Vagina (tissue), 2 donors: ENCODE measurements around the gene DERL3. TPM values are rescaled to one million over a fixed set of nuclear protein-coding genes. Genes with fewer than 3 reads are reported as not detected.

ENCODE experiments used
- DNase-seq, 2 donors: peaks; one replicate each; pipeline ENCODE4 v3.0.0-alpha.2; 2017; ENCODE audit errors: extremely low spot score in 2 of 2
- H3K27ac ChIP-seq: fragments of 200-600 bp; sonication (generic); one replicate; pipeline ENCODE4 v1.5.1; 2019
- H3K27me3 ChIP-seq: fragments of 200-600 bp; sonication (generic); one replicate; pipeline ENCODE4 v1.5.1; 2019
- H3K36me3 ChIP-seq, 2 donors: fragments of 200-600 bp; sonication (generic); one replicate each; pipeline ENCODE4 v1.5.1; 2017 to 2019
- H3K4me1 ChIP-seq: fragments of 200-600 bp; sonication (generic); one replicate; pipeline ENCODE4 v1.5.1; 2019
- H3K4me3 ChIP-seq, 2 donors: fragments of 200-600 bp; sonication (generic); 1 replicate in 1 of 2; 2 replicates in 1 of 2; pipeline ENCODE4 v1.5.1; 2016 to 2019
- H3K9me3 ChIP-seq: fragments of 200-600 bp; sonication (generic); one replicate; pipeline ENCODE4 v1.5.1; 2019
- CTCF ChIP-seq, 3 experiments: fragments of 450-650 bp in 2 of 3; fragments of 200-600 bp in 1 of 3; sonication (generic) in 1 of 3; IDR thresholded peaks; one replicate each; pipeline ENCODE4 v1.5.1; 2017 to 2019; ENCODE audit warnings: antibody characterized with exemption in 3 of 3, mild to moderate bottlenecking in 2 of 3, moderate library complexity in 2 of 3
- POLR2A ChIP-seq, 2 donors: fragments of 450-650 bp; IDR thresholded peaks; one replicate each; pipeline ENCODE4 v1.6.1; 2017; ENCODE audit warnings: antibody characterized with exemption in 2 of 2, mild to moderate bottlenecking in 2 of 2, moderate library complexity in 2 of 2
- POLR2AphosphoS5 ChIP-seq, 2 donors: sonication (generic); formaldehyde crosslinking; IDR thresholded peaks; one replicate each; pipeline ENCODE4 v1.9.0; 2017; ENCODE audit warnings: antibody characterized with exemption in 2 of 2, mild to moderate bottlenecking in 2 of 2, low read depth in 1 of 2; ENCODE audit not compliant: insufficient read depth in 1 of 2
- intact Hi-C: fragments of 100-400 bp; cut with DNase I; formaldehyde crosslinking; loops from one replicate; pipeline ENCODE4 v1.15.1; 2023
- total RNA-seq: library from RNA; depleted of rRNA; stranded (reverse); fragments of >200 nt; gene quantifications from one replicate; pipeline ENCODE4 v1.2.3, GENCODE V29; 2016

The DERL3 gene
- total RNA-seq, 1 donor from 2014 or later, result 0.25 TPM

GRCh38 chr22:23812378-23812777 is 26.4 kb downstream of the DERL3 start:
- DNase-seq, result no peak
- intact Hi-C loops, result no loop called here

DNA sequence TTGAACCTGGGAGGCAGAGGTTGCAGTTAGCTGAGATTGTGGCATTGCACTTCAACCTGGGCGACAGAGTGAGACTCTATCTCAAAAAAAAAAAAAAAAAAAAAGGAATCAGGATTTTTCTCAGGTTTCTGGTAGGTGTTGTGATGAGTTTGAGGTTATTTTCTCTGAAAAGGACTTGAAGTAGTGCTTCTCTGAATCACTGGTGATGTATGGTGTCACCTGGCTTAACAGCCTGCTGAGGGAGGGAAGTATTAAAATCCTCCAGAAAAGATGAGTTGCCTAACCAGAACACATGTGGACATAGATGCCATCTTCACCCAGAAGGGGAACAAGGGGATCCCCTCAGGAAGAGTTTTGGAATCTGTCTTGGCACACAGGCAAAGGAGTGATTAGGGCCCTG is 32.0 kb downstream of the DERL3 start:
- no peak overlapping the region for H3K4me3 ChIP-seq
- intact Hi-C loops, result no loop called here
- DNase-seq, result no peak
- TF ChIP-seq CTCF (IDR thresholded peaks at IDR 0.05) (no peak), POLR2A (IDR thresholded peaks at IDR 0.05) (no peak), POLR2AphosphoS5 (IDR thresholded peaks at IDR 0.05; ENCODE audit: insufficient read depth in 1 of 2, low read depth in 1 of 2) (no peak)
- H3K27ac ChIP-seq, result no peak overlapping the region
- H3K36me3 ChIP-seq, result peaks cover 0 to 52% of the 10 kb centered on the region in 2 donors
- no peaks in the 10 kb centered on the region for H3K4me1 ChIP-seq
- H3K27me3 ChIP-seq, result no peaks in the 10 kb centered on the region
- no peaks in the 10 kb centered on the region for H3K9me3 ChIP-seq

More at GRCh38 chr22:23812378-23812777, 26.4 kb downstream of the DERL3 start:
- H3K4me1 ChIP-seq, result no peaks in the 10 kb centered on the region
- no peak overlapping the region for H3K27ac ChIP-seq
- TF ChIP-seq POLR2A (IDR thresholded peaks at IDR 0.05), result no peak
- no peak for TF ChIP-seq POLR2AphosphoS5 (IDR thresholded peaks at IDR 0.05; ENCODE audit: insufficient read depth in 1 of 2, low read depth in 1 of 2)
- no peak for TF ChIP-seq CTCF (IDR thresholded peaks at IDR 0.05)
- no peak overlapping the region for H3K4me3 ChIP-seq
- H3K9me3 ChIP-seq, result no peaks in the 10 kb centered on the region
- H3K27me3 ChIP-seq, result no peaks in the 10 kb centered on the region
- H3K36me3 ChIP-seq, result peaks cover 0 to 40% of the 10 kb centered on the region in 2 donors

DNA sequence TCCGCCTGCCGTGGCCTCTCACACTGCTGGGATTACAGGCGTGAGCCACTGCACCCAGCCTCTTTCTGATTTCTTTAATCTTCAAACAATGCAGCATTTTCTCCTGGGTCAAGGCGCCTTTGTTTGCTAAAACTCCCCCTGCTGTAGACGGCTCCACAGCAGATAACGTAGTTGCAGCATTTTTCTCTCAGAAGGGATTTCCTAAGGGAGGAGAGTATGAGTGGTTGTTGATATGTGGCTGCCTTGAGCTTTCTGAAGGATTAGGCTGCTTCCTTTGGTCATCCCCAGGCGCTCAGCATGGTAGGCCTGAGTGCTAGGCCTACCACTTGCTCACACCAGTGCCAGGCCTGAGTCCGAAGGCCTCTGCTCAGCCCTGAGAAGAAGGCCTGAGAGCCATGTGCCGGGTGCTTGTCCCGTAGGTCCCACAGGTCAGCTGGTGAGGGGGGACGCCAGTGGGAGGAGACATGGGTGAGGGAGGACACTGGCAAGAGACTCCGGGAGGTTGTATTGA is 34.0 kb downstream of the DERL3 start:
- TF ChIP-seq CTCF (IDR thresholded peaks at IDR 0.05), result no peak
- no peak for TF ChIP-seq POLR2AphosphoS5 (IDR thresholded peaks at IDR 0.05; ENCODE audit: insufficient read depth in 1 of 2, low read depth in 1 of 2)
- TF ChIP-seq POLR2A (IDR thresholded peaks at IDR 0.05), result no peak
- Histone ChIP-seq H3K27ac (no peak overlapping the region), H3K27me3 (no peaks in the 10 kb centered on the region), H3K9me3 (no peaks in the 10 kb centered on the region), H3K4me1 (no peaks in the 10 kb centered on the region), H3K4me3 (no peak overlapping the region), H3K36me3 (peaks cover 0 to 62% of the 10 kb centered on the region in 2 donors)
- no peak for DNase-seq
- intact Hi-C loops, result no loop called here

DNA sequence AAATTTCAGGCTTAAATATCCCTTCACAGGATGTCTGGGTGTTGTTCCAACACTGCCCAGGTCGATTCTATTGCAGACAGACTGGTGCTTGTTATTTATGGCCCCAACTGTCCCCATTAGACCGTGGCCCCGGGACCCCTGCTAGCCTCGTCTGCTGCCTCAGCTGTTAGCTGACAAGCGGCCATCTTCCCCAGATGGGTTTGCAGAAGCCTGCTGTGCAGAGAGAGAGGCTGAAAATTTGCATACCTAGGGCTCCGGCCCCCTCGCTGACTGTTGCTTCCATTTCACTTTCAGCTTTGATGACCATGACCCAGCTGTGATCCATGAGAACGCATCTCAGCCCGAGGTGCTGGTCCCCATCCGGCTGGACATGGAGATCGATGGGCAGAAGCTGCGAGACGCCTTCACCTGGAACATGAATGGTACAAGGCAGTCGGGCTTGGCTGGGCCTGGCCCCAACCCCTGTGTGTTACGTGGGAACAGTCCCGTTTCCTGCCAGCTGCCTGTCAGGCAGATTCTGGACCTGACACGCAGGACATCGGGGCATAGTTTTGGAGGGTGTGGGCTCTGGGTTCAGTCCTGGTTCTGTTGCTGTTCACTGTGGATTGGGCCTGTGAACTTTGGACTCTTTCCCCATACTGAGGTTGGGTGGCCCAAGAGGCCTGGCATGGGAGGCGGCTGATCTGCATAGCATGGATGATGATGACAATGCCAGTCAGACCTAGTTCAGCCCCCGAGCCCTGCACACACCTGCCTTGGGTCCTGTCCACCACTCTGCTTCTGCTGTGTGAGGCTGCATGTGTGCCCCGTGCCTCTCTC is 35.6 kb downstream of the DERL3 start:
- TF ChIP-seq POLR2A (IDR thresholded peaks at IDR 0.05), result no peak
- no peak for TF ChIP-seq POLR2AphosphoS5 (IDR thresholded peaks at IDR 0.05; ENCODE audit: insufficient read depth in 1 of 2, low read depth in 1 of 2)
- no peak for TF ChIP-seq CTCF (IDR thresholded peaks at IDR 0.05)
- Histone ChIP-seq H3K36me3 (peaks cover 0 to 68% of the 10 kb centered on the region in 2 donors), H3K4me3 (no peak overlapping the region), H3K4me1 (no peaks in the 10 kb centered on the region), H3K27me3 (no peaks in the 10 kb centered on the region), H3K27ac (no peak overlapping the region), H3K9me3 (no peaks in the 10 kb centered on the region)
- DNase-seq, result no peak
- intact Hi-C loops, result no loop called here

- H3K27me3 ChIP-seq, result no peaks in the 10 kb centered on the region
- H3K27ac ChIP-seq, result no peak overlapping the region
- peaks cover 0 to 74% of the 10 kb centered on the region in 2 donors for H3K36me3 ChIP-seq
- H3K4me1 ChIP-seq, result no peaks in the 10 kb centered on the region
- H3K4me3 ChIP-seq, result no peak overlapping the region
- intact Hi-C loops, result no loop called here
- TF ChIP-seq POLR2AphosphoS5 (IDR thresholded peaks at IDR 0.05; ENCODE audit: insufficient read depth in 1 of 2, low read depth in 1 of 2), result no peak
- TF ChIP-seq CTCF (IDR thresholded peaks at IDR 0.05), result no peak
- TF ChIP-seq POLR2A (IDR thresholded peaks at IDR 0.05), result no peak
- no peak for DNase-seq
- H3K9me3 ChIP-seq, result no peaks in the 10 kb centered on the region
Measured at GRCh38 chr22:23801886-23802377, 36.9 kb downstream of the DERL3 start.
